Retinal pigment epithelial cell (primary cell): ENCODE data around the gene EIF4G3.
A peak's percentile ranks its signal among the peaks of the same experiment; 100 is the strongest.

ENCODE experiments used
- DNase-seq: peaks from one replicate; pipeline ENCODE4 v3.0.0-alpha.2; 2010; ENCODE audit warnings: low read depth
- H3K4me3 ChIP-seq: 2 replicates; pipeline ENCODE4 v1.5.1; 2011; ENCODE audit warnings: mild to moderate bottlenecking, low read length, control low read depth, moderate library complexity
- CTCF ChIP-seq: conservative IDR thresholded peaks from 2 replicates; pipeline ENCODE4 v1.5.1; 2011; ENCODE audit warnings: low read depth, low read length, control low read depth, inconsistent platforms

EIF4G3 gene

DNA sequence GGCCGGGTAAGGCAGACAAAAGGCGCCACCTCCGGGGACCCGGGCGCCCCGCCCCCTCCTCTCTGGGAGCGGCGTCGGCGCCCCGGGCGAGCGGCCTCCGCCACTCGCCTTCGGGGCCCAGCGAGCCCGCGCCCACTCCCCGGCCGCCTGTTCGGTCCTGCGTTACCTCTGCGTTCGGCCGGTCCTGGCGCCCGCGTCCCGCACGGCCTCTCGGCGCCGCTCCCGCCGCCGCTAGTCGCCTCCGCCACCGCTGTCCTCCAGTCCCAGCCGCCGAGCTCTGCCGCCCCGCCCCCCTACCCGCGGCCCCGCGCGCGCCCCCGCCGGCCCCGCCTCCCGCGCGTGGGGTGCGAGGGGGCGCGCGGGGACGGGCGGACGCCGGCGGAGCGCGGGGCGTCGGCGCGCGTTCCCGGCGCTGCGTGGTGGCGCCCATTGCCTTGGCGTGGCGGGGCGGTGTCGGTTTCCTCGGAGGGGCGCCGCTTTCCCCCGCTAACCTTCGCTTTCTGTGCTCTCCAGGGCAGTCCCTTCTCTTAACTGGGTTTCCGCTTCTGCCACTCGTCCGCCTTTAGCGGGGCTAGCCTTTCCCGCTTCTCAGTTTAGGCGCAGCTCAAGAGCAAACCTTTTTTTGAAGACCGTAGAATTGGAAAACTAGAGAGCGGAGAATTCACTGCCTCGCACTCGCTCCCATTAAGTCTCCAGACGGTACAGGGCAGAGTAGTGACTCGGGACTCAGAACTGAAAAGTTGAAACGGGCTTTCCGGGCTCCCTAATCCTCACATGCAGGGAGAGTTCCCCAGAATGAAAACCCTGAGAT lies 389.5 kb downstream of the EIF4G3 start, which contains the start of gene HP1BP3:
Gene HP1BP3, minus strand, starts transcription at position 279 of the 811 bp plus-strand sequence. CDS start 6,867 bp downstream, outside the sequence.
- DNase-seq = no peak
- peak within 1 kb of the TSS; percentile 97 for H3K4me3 ChIP-seq
- TF ChIP-seq CTCF = no peak

GRCh38 chr1:20786253-20787028 lies 390.3 kb downstream of the EIF4G3 start:
- H3K4me3 ChIP-seq = peak overlapping the region; percentile 97
- TF ChIP-seq CTCF = no peak
- DNase-seq = peak; percentile 63

GRCh38 chr1:20785907-20786252 lies 390.8 kb downstream of the EIF4G3 start:
- no peak for TF ChIP-seq CTCF
- peak overlapping the region; percentile 97 for H3K4me3 ChIP-seq
- DNase-seq = no peak

DNA sequence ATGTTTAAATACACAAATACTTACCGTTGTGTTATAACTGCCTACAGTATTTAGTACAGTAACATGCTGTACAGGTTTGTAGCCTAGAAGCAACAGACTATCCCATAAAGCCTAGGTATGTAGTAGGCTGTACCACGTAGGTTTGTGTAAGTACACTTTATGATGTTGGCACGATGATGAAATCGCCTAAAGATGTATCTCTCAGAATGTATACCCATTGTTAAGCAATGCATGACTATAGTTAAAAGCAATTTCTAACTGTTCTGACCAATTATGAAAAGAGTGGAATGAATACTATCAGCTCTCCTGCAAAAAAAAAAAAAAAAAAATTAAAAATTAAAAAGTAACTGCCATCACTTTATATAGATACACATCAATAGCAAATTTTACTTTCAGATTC lies 401.0 kb downstream of the EIF4G3 start:
- no peak overlapping the region for H3K4me3 ChIP-seq
- DNase-seq = no peak
- no peak for TF ChIP-seq CTCF

- no peak overlapping the region for H3K4me3 ChIP-seq
- no peak for DNase-seq
- TF ChIP-seq CTCF = no peak
These were observed 404.9 kb downstream of the EIF4G3 start for GRCh38 chr1:20771780-20772179.

- H3K4me3 ChIP-seq = no peak overlapping the region
- DNase-seq = no peak
- TF ChIP-seq CTCF = no peak
These were observed 406.2 kb downstream of the EIF4G3 start for GRCh38 chr1:20770314-20771087.
